HepG2 (cell line): Measurements from ENCODE around the gene FGFR2. TPM values are rescaled to one million over a fixed set of nuclear protein-coding genes. Genes with fewer than 3 reads are reported as not detected.

Experiments
- ATAC-seq: fragments of 200-7000 bp; cut with Tn5 transposase; 3 replicates; pipeline ENCODE4 v1.9.1; 2020; ENCODE audit warnings: mild to moderate bottlenecking, moderate library complexity
- BruUV-seq: library from RNA; stranded (reverse); fragments of 400-500 nt; replicated peaks from 2 replicates; lab custom pipeline; 2021; lab: Mats Ljungman, UMichigan
- CTCF ChIA-PET: fragments of 300-600 bp; formaldehyde crosslinking; extraction: SDS; loops from one replicate; lab custom pipeline; 2021; ENCODE audit warnings: low total read pairs, inconsistent platforms, low intra/inter-chr PET ratio; lab: Yijun Ruan, JAX
- POLR2A ChIA-PET: fragments of 350-600 bp; sonication (Branson Sonifier 250); formaldehyde crosslinking; loops from one replicate; lab custom pipeline; 2020; ENCODE audit warnings: antibody characterized with exemption, inconsistent platforms; lab: Yijun Ruan, JAX
- DNase-seq: peaks from one replicate; pipeline ENCODE4 v3.0.0-alpha.2; 2015; ENCODE audit warnings: low spot score
- FAIRE-seq: peaks from 3 replicates; lab custom pipeline; 2011; peaks lifted over from hg19 to GRCh38; lab: Jason Lieb, UNC
- H2AFZ ChIP-seq: one replicate; pipeline ENCODE4 v1.6.1; 2011; ENCODE audit warnings: low read length, inconsistent platforms
- H3K27ac ChIP-seq: fragments of 300-600 bp; 3 replicates; pipeline ENCODE4 v1.8.0; 2011; ENCODE audit warnings: mixed run types, mild to moderate bottlenecking, mixed read lengths, low read length, inconsistent platforms; ENCODE audit not compliant: insufficient read depth; ENCODE audit errors: extremely low read length
- H3K27me3 ChIP-seq, 2 experiments: fragments of 200-600 bp in 1 of 2; 2 replicates in 1 of 2; 3 replicates in 1 of 2; pipeline versions ENCODE4 v1.6.0 to v1.8.0; 2011; ENCODE audit warnings: low read length in 2 of 2, mild to moderate bottlenecking in 2 of 2, moderate library complexity in 2 of 2, inconsistent platforms in 1 of 2; ENCODE audit not compliant: insufficient read depth in 2 of 2, control insufficient read depth in 1 of 2
- H3K36me3 ChIP-seq, 2 experiments: fragments of 200-600 bp in 1 of 2; replicated peaks in 1 of 2; 2 replicates in 1 of 2; 3 replicates in 1 of 2; pipeline versions ENCODE4 v1.5.1 to v1.8.0; 2011; ENCODE audit warnings: low read length in 2 of 2, inconsistent platforms in 1 of 2; ENCODE audit not compliant: insufficient read depth in 2 of 2, control insufficient read depth in 1 of 2
- H3K4me1 ChIP-seq: 2 replicates; pipeline ENCODE4 v1.5.1; 2012; ENCODE audit warnings: low read length, inconsistent platforms; ENCODE audit not compliant: insufficient read depth
- H3K4me2 ChIP-seq: 2 replicates; pipeline ENCODE4 v1.6.0; 2011; ENCODE audit warnings: low read depth, low read length, inconsistent platforms
- H3K4me3 ChIP-seq, 3 experiments: fragments of 200-600 bp in 1 of 3; sonication (generic), shearing (Covaris generic) in 1 of 3; replicated peaks in 1 of 3; 2 replicates each; pipeline ENCODE4 v1.5.1; 2011 to 2016; ENCODE audit warnings: low read length in 3 of 3, inconsistent platforms in 2 of 3, low read depth in 2 of 3, mild to moderate bottlenecking in 2 of 3, control low read depth in 1 of 3, mixed read lengths in 1 of 3; ENCODE audit not compliant: insufficient read depth in 1 of 3
- H3K79me2 ChIP-seq: one replicate; pipeline ENCODE4 v1.6.1; 2011; ENCODE audit warnings: low read length, inconsistent platforms; ENCODE audit not compliant: insufficient read depth
- H3K9ac ChIP-seq: 2 replicates; pipeline ENCODE4 v1.6.0; 2011; ENCODE audit warnings: mild to moderate bottlenecking, low read depth, low read length, inconsistent platforms; ENCODE audit not compliant: insufficient read depth
- H3K9me3 ChIP-seq: 2 replicates; pipeline ENCODE4 v1.5.1; 2012; ENCODE audit warnings: mild to moderate bottlenecking, low read length
- H4K20me1 ChIP-seq: 2 replicates; pipeline ENCODE4 v1.6.0; 2011; ENCODE audit warnings: inconsistent platforms, mild to moderate bottlenecking, low read length, moderate library complexity; ENCODE audit not compliant: insufficient read depth
- ATM ChIP-seq: fragments of 450-650 bp; IDR thresholded peaks from 2 replicates; pipeline ENCODE4 v1.7.1; 2017; ENCODE audit warnings: mild to moderate bottlenecking, borderline replicate concordance
- E2F5 ChIP-seq: sonication (generic); formaldehyde crosslinking; conservative IDR thresholded peaks from 2 replicates; pipeline ENCODE4 v1.4.0; 2020; ENCODE audit warnings: missing genetic modification reagents
- HIVEP1 ChIP-seq: sonication (generic); formaldehyde crosslinking; IDR thresholded peaks from 2 replicates; pipeline ENCODE4 v1.4.0; 2020; ENCODE audit warnings: mild to moderate bottlenecking, missing genetic modification reagents
- HNRNPL ChIP-seq: fragments of 200-400 bp; formaldehyde crosslinking; IDR thresholded peaks from 2 replicates; pipeline ENCODE4 v1.6.1; 2017; ENCODE audit warnings: mild to moderate bottlenecking, low read depth, low read length
- MAZ ChIP-seq, 2 experiments: sonication (generic) in 1 of 2; formaldehyde crosslinking in 1 of 2; IDR thresholded peaks; 2 replicates each; pipeline versions ENCODE4 v1.5.0 to v1.6.1; 2012 to 2020; ENCODE audit warnings: low read depth in 2 of 2, mild to moderate bottlenecking in 2 of 2, borderline replicate concordance in 1 of 2, improper control_type of control experiment in 1 of 2, low read length in 1 of 2, missing genetic modification reagents in 1 of 2, moderate library complexity in 1 of 2
- SKIL ChIP-seq: sonication (generic); formaldehyde crosslinking; IDR thresholded peaks from 2 replicates; pipeline ENCODE4 v1.8.0; 2022; ENCODE audit warnings: missing genetic modification reagents, mild to moderate bottlenecking, moderate library complexity, borderline replicate concordance
- ZNF225 ChIP-seq: sonication (generic); formaldehyde crosslinking; IDR thresholded peaks from 2 replicates; pipeline ENCODE4 v1.4.0; 2020; ENCODE audit warnings: mild to moderate bottlenecking, missing genetic modification reagents
- ZNF761 ChIP-seq: sonication (generic); formaldehyde crosslinking; conservative IDR thresholded peaks from 2 replicates; pipeline ENCODE4 v1.4.0; 2020; ENCODE audit warnings: mild to moderate bottlenecking, missing genetic modification reagents
- ZNF776 ChIP-seq: sonication (generic); formaldehyde crosslinking; IDR thresholded peaks from 2 replicates; pipeline ENCODE4 v1.4.0; 2020; ENCODE audit warnings: mild to moderate bottlenecking, missing genetic modification reagents
- ZNF800 ChIP-seq: sonication (generic); formaldehyde crosslinking; IDR thresholded peaks from 2 replicates; pipeline ENCODE4 v1.4.0; 2020; ENCODE audit warnings: missing genetic modification reagents
- WGBS: methylation state at CpG from one replicate; pipeline ENCODE4 v1.1.6; 2017; ENCODE audit warnings: low lambda C conversion rate; 5-methylcytosine and 5-hydroxymethylcytosine counted together
- in situ Hi-C: cut with HindIII; loops from 2 replicates; pipeline ENCODE4 v1.10.0; 2017; ENCODE audit warnings: low pct_unique_long_range_greater_than_20kb; ENCODE audit not compliant: extremely low pct_ligation_motif_present
- intact Hi-C: fragments of 100-400 bp; cut with micrococcal nuclease; formaldehyde crosslinking; loops from one replicate; pipeline ENCODE4 v1.10.0; 2022; ENCODE audit not compliant: unreplicated experiment
- polyA plus RNA-seq, 8 experiments: library from polyadenylated mRNA; depleted of rRNA in 3 of 8; stranded (reverse) in 7 of 8; unstranded in 1 of 8; fragments of >200 nt; fragmentation: Illumina TruSeq in 4 of 8; extraction: Trizol in 4 of 8; gene quantifications; 2 replicates each; pipeline versions ENCODE4 v1.2.1 to v1.2.3, GENCODE V29; 2011 to 2016; ENCODE audit warnings: low read depth in 4 of 8, missing spikeins in 1 of 8, mixed read lengths in 1 of 8; ENCODE audit not compliant: insufficient read depth in 1 of 8
- total RNA-seq, 5 experiments: library from RNA; depleted of rRNA; stranded (reverse); fragments of >200 nt; fragmentation: Illumina TruSeq; extraction: Trizol; gene quantifications; 2 replicates each; pipeline ENCODE4 v1.2.3, GENCODE V29; 2016; ENCODE audit warnings: low read depth in 1 of 5

FGFR2 gene
- total and polyA plus RNA-seq, 2 of the 13 experiments (the other 11 are each of a cell fraction or from before 2014, with no cell fraction given) = 1.6 to 2.6 TPM

DNA sequence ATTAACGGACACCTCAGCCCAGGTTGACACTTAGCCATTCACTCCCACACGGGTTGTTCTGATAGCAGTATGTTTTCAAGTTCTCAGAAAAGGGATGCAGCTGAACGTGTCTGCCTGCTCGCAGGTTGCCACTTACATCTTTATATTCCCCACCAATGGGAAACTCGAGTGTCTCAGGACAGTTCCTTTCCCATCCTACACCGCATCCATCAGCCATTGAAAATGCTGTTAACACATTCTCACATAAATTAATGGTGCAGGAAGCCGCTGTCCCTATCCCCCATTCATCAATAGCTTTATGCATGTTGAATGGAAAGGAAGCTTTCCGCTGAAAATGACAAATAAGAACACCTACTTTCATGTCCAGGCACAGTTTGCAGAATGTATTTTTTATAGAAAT lies 1.7 kb upstream of the FGFR2 start:
- in situ Hi-C loops = no loop called here
- 53% methylated on average over 8 of the region's 8 CpGs for WGBS
- no peak for TF ChIP-seq ATM
- TF ChIP-seq E2F5 (CRISPR knock-in tag) = no peak

GRCh38 chr10:121597504-121598262 lies 561 bp downstream of the FGFR2 start:
- in situ Hi-C loops (no loop called here), intact Hi-C loops (loop anchor here (2.0 to 5.0 kb wide), 3 partner anchors 67 to 535 kb away; no protein-coding TSS in a partner anchor)
- Histone ChIP-seq H3K9me3 (no peaks in the 10 kb centered on the region), H2AFZ (no peak overlapping the region), H3K27ac (no peak overlapping the region), H4K20me1 (no peaks in the 10 kb centered on the region), H3K4me1 (peaks cover 27% of the 10 kb centered on the region), H3K36me3 (no peaks in the 10 kb centered on the region), H3K9ac (0 out of 2 replicates have a peak overlapping the region, but pooled peaks have one; percentile 25), H3K79me2 (no peaks in the 10 kb centered on the region), H3K4me2 (peak overlapping the region; percentile 89), H3K27me3 (peaks cover 5 to 45% of the 10 kb centered on the region in 2 experiments; a peak in 4 of 5 replicates), H3K4me3 (peak overlapping the region; percentile 54 to 71 (median 55))
- DNase-seq (no peak), ATAC-seq (peak; percentile 14), FAIRE-seq (no peak)
- no TSS peak for BruUV-seq
- ChIA-PET CTCF (no interaction called here), POLR2A (no interaction called here)
- WGBS = no CpG with 5 or more reads among the region's 77 CpGs
- TF ChIP-seq HIVEP1 (CRISPR knock-in tag) (0 out of 2 replicates have a peak, but pooled peaks have one; percentile 19), ZNF800 (peak; percentile 73; the same call in 1 of the 2 replicates), ZNF761 (CRISPR knock-in tag) (no peak; the same call in 1 of the 2 replicates), ZNF225 (0 out of 2 replicates have a peak, but pooled peaks have one; percentile 21), ZNF776 (CRISPR knock-in tag) (0 out of 2 replicates have a peak, but pooled peaks have one; percentile 20), SKIL (CRISPR knock-in tag) (0 out of 2 replicates have a peak, but pooled peaks have one; percentile 19), HNRNPL (peak; percentile 60; the same call in 1 of the 2 replicates), MAZ (IDR thresholded peaks at IDR 0.05; ENCODE audit: borderline replicate concordance, low read depth, low read length) (no peak), MAZ (CRISPR knock-in tag; IDR thresholded peaks at IDR 0.05; ENCODE audit: low read depth) (0 out of 2 replicates have a peak, but pooled peaks have one; percentile 29)

More for the DNA sequence above, 1.7 kb upstream of the FGFR2 start:
- H3K4me3 ChIP-seq = no peak overlapping the region
- H2AFZ ChIP-seq = no peak overlapping the region
- H3K9ac ChIP-seq = no peak overlapping the region
- H3K27me3 ChIP-seq = peaks cover 5 to 45% of the 10 kb centered on the region in 2 experiments; a peak in 4 of 5 replicates
- DNase-seq (no peak), ATAC-seq (no peak), FAIRE-seq (no peak)
- intact Hi-C loops = loop anchor here (5.0 kb wide), 1 partner anchor 538 kb away; no protein-coding TSS in a partner anchor
- BruUV-seq = no TSS peak
- H3K9me3 ChIP-seq = no peaks in the 10 kb centered on the region
- H3K27ac ChIP-seq = no peak overlapping the region
- peaks cover 27% of the 10 kb centered on the region for H3K4me1 ChIP-seq
- no peaks in the 10 kb centered on the region for H4K20me1 ChIP-seq
- ChIA-PET CTCF (no interaction called here), POLR2A (no interaction called here)
- H3K79me2 ChIP-seq = no peaks in the 10 kb centered on the region
- no peak overlapping the region for H3K4me2 ChIP-seq
- no peaks in the 10 kb centered on the region for H3K36me3 ChIP-seq
